B cell (primary cell): ENCODE data around the gene ESYT1. TPM values are rescaled to one million over a fixed set of nuclear protein-coding genes. Genes with fewer than 3 reads are reported as not detected.
A peak's percentile ranks its signal among the peaks of the same experiment; 100 is the strongest.

Experiments used
- ATAC-seq: fragments of 200-7000 bp; cut with Tn5 transposase; one replicate; pipeline ENCODE4 v1.10.0; 2021; ENCODE audit warnings: low read depth, mild to moderate bottlenecking, moderate number of reproducible peaks, moderate library complexity
- CTCF ChIA-PET: fragments of 350-600 bp; sonication (Branson Sonifier 250); formaldehyde crosslinking; loops from one replicate; lab custom pipeline; 2021; ENCODE audit warnings: antibody characterized with exemption, inconsistent platforms; lab: Charles Lee
- POLR2A ChIA-PET: fragments of 350-600 bp; sonication (Branson Sonifier 250); formaldehyde crosslinking; loops from one replicate; lab custom pipeline; 2021; ENCODE audit warnings: antibody characterized with exemption; lab: Charles Lee
- DNase-seq: peaks from one replicate; pipeline ENCODE4 v3.0.0; 2013
- H2AFZ ChIP-seq: 2 replicates; pipeline ENCODE4 v1.6.1; 2012; ENCODE audit warnings: mild to moderate bottlenecking, low read depth, low read length; ENCODE audit not compliant: insufficient read depth, poor library complexity, severe bottlenecking
- H3K27ac ChIP-seq, 2 donors: 1 replicate in 1 of 2; 2 replicates in 1 of 2; pipeline ENCODE4 v1.5.1; 2012 to 2013; ENCODE audit warnings: low read length in 2 of 2, mild to moderate bottlenecking in 2 of 2, moderate library complexity in 1 of 2
- H3K27me3 ChIP-seq, 4 experiments: fragments of 200-600 bp in 1 of 4; sonication (generic) in 1 of 4; replicated peaks in 1 of 4; 1 replicate in 2 of 4; 2 replicates in 2 of 4; pipeline versions ENCODE4 v1.6.1 to v1.7.0; 2013 to 2016; ENCODE audit warnings: low read length in 3 of 4, mild to moderate bottlenecking in 2 of 4, mixed read lengths in 1 of 4, moderate library complexity in 1 of 4; ENCODE audit not compliant: insufficient read depth in 4 of 4, control insufficient read depth in 3 of 4; ENCODE audit errors: control extremely low read depth in 1 of 4
- H3K36me3 ChIP-seq, 2 experiments: replicated peaks in 1 of 2; 1 replicate in 1 of 2; 2 replicates in 1 of 2; pipeline versions ENCODE4 v1.6.1 to v1.7.1; 2013; ENCODE audit warnings: low read length in 1 of 2; ENCODE audit not compliant: insufficient read depth in 2 of 2, control insufficient read depth in 1 of 2; ENCODE audit errors: control extremely low read depth in 1 of 2, extremely low read depth in 1 of 2
- H3K4me1 ChIP-seq, 2 donors: fragments of 200-600 bp in 1 of 2; sonication (generic) in 1 of 2; 1 replicate in 1 of 2; 2 replicates in 1 of 2; pipeline versions ENCODE4 v1.5.1 to v1.6.1; 2013 to 2017; ENCODE audit warnings: low read length in 2 of 2; ENCODE audit not compliant: control insufficient read depth in 2 of 2, insufficient read depth in 2 of 2
- H3K4me2 ChIP-seq: replicated peaks from 2 replicates; pipeline ENCODE3; 2012; ENCODE audit warnings: mild to moderate bottlenecking, low read depth, low read length; ENCODE audit not compliant: poor library complexity, severe bottlenecking
- H3K4me3 ChIP-seq, 5 experiments: fragments of 200-600 bp in 1 of 5; sonication (generic) in 1 of 5; 1 replicate in 3 of 5; 2 replicates in 2 of 5; pipeline versions ENCODE4 v1.5.1 to v1.7.0; 2011 to 2016; ENCODE audit warnings: low read length in 4 of 5, mild to moderate bottlenecking in 4 of 5, low read depth in 2 of 5, control low read depth in 1 of 5, moderate library complexity in 1 of 5; ENCODE audit not compliant: insufficient read depth in 1 of 5; ENCODE audit errors: control extremely low read depth in 1 of 5, extremely low read depth in 1 of 5
- H3K79me2 ChIP-seq: fragments of 200-600 bp; sonication (generic); one replicate; pipeline ENCODE4 v1.6.0; 2016; ENCODE audit warnings: low read length; ENCODE audit not compliant: control insufficient read depth, insufficient read depth
- H3K9ac ChIP-seq: fragments of 200-600 bp; sonication (generic); 2 replicates; pipeline ENCODE4 v1.6.1; 2017; ENCODE audit warnings: mild to moderate bottlenecking, low read length, moderate library complexity
- H3K9me3 ChIP-seq, 3 donors: one replicate each; pipeline versions ENCODE4 v1.6.1 to v1.7.1; 2013; ENCODE audit warnings: low read length in 2 of 3; ENCODE audit not compliant: control insufficient read depth in 2 of 3, insufficient read depth in 1 of 3; ENCODE audit errors: control extremely low read depth in 1 of 3
- H4K20me1 ChIP-seq: 2 replicates; pipeline ENCODE4 v1.6.0; 2012; ENCODE audit warnings: mild to moderate bottlenecking, low read length; ENCODE audit not compliant: insufficient read depth, control insufficient read depth, poor library complexity, severe bottlenecking
- H3K27ac Mint-ChIP-seq: one replicate; pipeline ENCODE4 v1.8.0; 2021; ENCODE audit warnings: mixed read lengths
- H3K27me3 Mint-ChIP-seq: one replicate; pipeline ENCODE4 v1.8.0; 2021; ENCODE audit warnings: mixed read lengths
- H3K4me1 Mint-ChIP-seq: one replicate; pipeline ENCODE4 v1.8.0; 2021; ENCODE audit warnings: mixed read lengths
- H3K4me3 Mint-ChIP-seq: one replicate; pipeline ENCODE4 v1.8.0; 2021; ENCODE audit warnings: mixed read lengths
- H3K9me3 Mint-ChIP-seq: one replicate; pipeline ENCODE4 v1.8.0; 2022; ENCODE audit warnings: mixed read lengths; ENCODE audit not compliant: insufficient read depth
- EZH2 ChIP-seq: IDR thresholded peaks from 2 replicates; pipeline ENCODE4 v1.6.1; 2012; ENCODE audit warnings: borderline replicate concordance, low read depth, mild to moderate bottlenecking, moderate library complexity, low read length; ENCODE audit not compliant: insufficient read depth, poor library complexity, severe bottlenecking
- WGBS: methylation state at CpG from one replicate; pipeline ENCODE4 v1.1.5; 2013; ENCODE audit warnings: missing lambda C conversion rate; ENCODE audit not compliant: insufficient coverage; 5-methylcytosine and 5-hydroxymethylcytosine counted together
- intact Hi-C: fragments of 100-400 bp; cut with micrococcal nuclease; formaldehyde crosslinking; loops from one replicate; pipeline ENCODE4 v1.10.0; 2022
- polyA plus RNA-seq: library from polyadenylated mRNA; depleted of rRNA; stranded (reverse); fragments of >200 nt; gene quantifications from 2 replicates; pipeline ENCODE4 v1.2.3, GENCODE V29; 2012
- total RNA-seq, 2 donors: library from RNA; stranded (reverse); fragments of 120-200 nt in 1 of 2; gene quantifications; 1 replicate in 1 of 2; 2 replicates in 1 of 2; pipeline versions ENCODE4 v1.2.3 to v1.2.4, GENCODE V29; 2013 to 2022
- TF ChIP-seq, protein P1 (sequence below): fragments of 200-600 bp; IDR thresholded peaks from one replicate; pipeline ENCODE4 v1.8.0; 2022; ENCODE audit warnings: antibody characterized with exemption, mild to moderate bottlenecking

ESYT1 gene
- total and polyA plus RNA-seq, 2 donors (not counting 1 experiment from before 2014, with no cell fraction given), result 154 to 162 TPM

GRCh38 chr12:56160193-56160763, 32.2 kb downstream of the ESYT1 start:
- CTCF ChIA-PET, result interaction anchor here (0.8 to 3.4 kb wide), 8 partner anchors 28 to 234 kb away, joined by 3 to 24 read pairs (median 6); partner anchors contain the start of genes ANKRD52, ESYT1, SMARCC2 and ZC3H10
- Histone ChIP-seq H2AFZ (no peak overlapping the region), H3K4me2 (peak overlapping the region; percentile 83), H3K9ac (peak overlapping the region; percentile 89), H4K20me1 (peaks cover 14% of the 10 kb centered on the region), H3K79me2 (peaks cover 51% of the 10 kb centered on the region), H3K9me3 (no peaks in the 10 kb centered on the region), H3K27me3 (no peaks in the 10 kb centered on the region), H3K27ac (peak overlapping the region; percentile 88 to 97), H3K4me3 (peak overlapping the region in 2 of 5 experiments; percentile 80 to 96), H3K36me3 (peaks cover 2 to 59% of the 10 kb centered on the region in 2 experiments), H3K4me1 (peaks cover 20 to 38% of the 10 kb centered on the region in 2 donors)
- Mint-ChIP-seq H3K27me3 (no peaks in the 10 kb centered on the region), H3K4me3 (peak overlapping the region; percentile 96), H3K27ac (peak overlapping the region; percentile 97), H3K9me3 (no peaks in the 10 kb centered on the region), H3K4me1 (peaks cover 41% of the 10 kb centered on the region)
- DNase-seq (no peak), ATAC-seq (no peak)
- intact Hi-C loops, result no loop called here
- 83% methylated on average over 2 of the region's 7 CpGs for WGBS
- TF ChIP-seq, protein P1, sequence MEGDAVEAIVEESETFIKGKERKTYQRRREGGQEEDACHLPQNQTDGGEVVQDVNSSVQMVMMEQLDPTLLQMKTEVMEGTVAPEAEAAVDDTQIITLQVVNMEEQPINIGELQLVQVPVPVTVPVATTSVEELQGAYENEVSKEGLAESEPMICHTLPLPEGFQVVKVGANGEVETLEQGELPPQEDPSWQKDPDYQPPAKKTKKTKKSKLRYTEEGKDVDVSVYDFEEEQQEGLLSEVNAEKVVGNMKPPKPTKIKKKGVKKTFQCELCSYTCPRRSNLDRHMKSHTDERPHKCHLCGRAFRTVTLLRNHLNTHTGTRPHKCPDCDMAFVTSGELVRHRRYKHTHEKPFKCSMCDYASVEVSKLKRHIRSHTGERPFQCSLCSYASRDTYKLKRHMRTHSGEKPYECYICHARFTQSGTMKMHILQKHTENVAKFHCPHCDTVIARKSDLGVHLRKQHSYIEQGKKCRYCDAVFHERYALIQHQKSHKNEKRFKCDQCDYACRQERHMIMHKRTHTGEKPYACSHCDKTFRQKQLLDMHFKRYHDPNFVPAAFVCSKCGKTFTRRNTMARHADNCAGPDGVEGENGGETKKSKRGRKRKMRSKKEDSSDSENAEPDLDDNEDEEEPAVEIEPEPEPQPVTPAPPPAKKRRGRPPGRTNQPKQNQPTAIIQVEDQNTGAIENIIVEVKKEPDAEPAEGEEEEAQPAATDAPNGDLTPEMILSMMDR, result no peak
- TF ChIP-seq EZH2, result no peak
- POLR2A ChIA-PET, result interaction anchor here (1.0 to 4.1 kb wide), 3 partner anchors 29 to 33 kb away, joined by 4 to 44 read pairs (median 4); partner anchors contain the start of genes ESYT1 and SMARCC2
